H1 (cell line): Measurements from ENCODE around the gene TMEM181. TPM values are rescaled to one million over a fixed set of nuclear protein-coding genes. Genes with fewer than 3 reads are reported as not detected.

Source experiments
- CTCF ChIA-PET: fragments of 300-600 bp; sonication (Branson Sonifier 250); formaldehyde crosslinking; loops from one replicate; lab custom pipeline; 2021; ENCODE audit not compliant: partially characterized antibody; lab: Charles Lee
- POLR2A ChIA-PET: fragments of 300-600 bp; sonication (Branson Sonifier 250); formaldehyde crosslinking; loops from one replicate; lab custom pipeline; 2021; ENCODE audit warnings: inconsistent platforms; ENCODE audit not compliant: partially characterized antibody; lab: Charles Lee
- DNase-seq, 2 experiments: peaks; one replicate each; pipeline versions ENCODE4 v3.0.0 to v3.0.0-alpha.2; 2010 to 2022; ENCODE audit warnings: low spot score in 2 of 2, low read depth in 1 of 2, mixed read lengths in 1 of 2
- FAIRE-seq: peaks from 2 replicates; lab custom pipeline; 2011; peaks lifted over from hg19 to GRCh38; lab: Jason Lieb, UNC
- H2AFZ ChIP-seq: 2 replicates; pipeline ENCODE4 v1.8.1; 2012; ENCODE audit warnings: low read length, inconsistent platforms
- H2AK5ac ChIP-seq: 2 replicates; pipeline ENCODE4 v1.6.1; 2013; ENCODE audit warnings: low read depth, low read length
- H2BK120ac ChIP-seq: replicated peaks from 2 replicates; pipeline ENCODE3; 2013; ENCODE audit warnings: low read depth, low read length, inconsistent platforms
- H2BK12ac ChIP-seq: 2 replicates; pipeline ENCODE4 v1.6.1; 2013; ENCODE audit warnings: low read depth, low read length
- H2BK15ac ChIP-seq: 2 replicates; pipeline ENCODE4 v1.6.1; 2013; ENCODE audit warnings: low read length
- H2BK20ac ChIP-seq: 2 replicates; pipeline ENCODE4 v1.6.1; 2013; ENCODE audit warnings: low read length
- H2BK5ac ChIP-seq: 2 replicates; pipeline ENCODE4 v1.6.1; 2013; ENCODE audit warnings: low read depth, low read length
- H3K14ac ChIP-seq: 2 replicates; pipeline ENCODE4 v1.6.1; 2013; ENCODE audit warnings: inconsistent platforms; ENCODE audit not compliant: insufficient read length
- H3K18ac ChIP-seq: 2 replicates; pipeline ENCODE4 v1.6.1; 2013; ENCODE audit warnings: low read length; ENCODE audit errors: extremely low read depth
- H3K23ac ChIP-seq: 2 replicates; pipeline ENCODE4 v1.6.1; 2013; ENCODE audit warnings: inconsistent platforms; ENCODE audit not compliant: insufficient read length
- H3K23me2 ChIP-seq: 2 replicates; pipeline ENCODE4 v1.6.1; 2013; ENCODE audit warnings: low read depth, low read length
- H3K27ac ChIP-seq: 2 replicates; pipeline ENCODE4 v1.6.1; 2011; ENCODE audit warnings: low read depth, low read length, inconsistent platforms
- H3K27me3 ChIP-seq, 4 experiments: replicated peaks in 1 of 4; 1 replicate in 1 of 4; 2 replicates in 3 of 4; pipeline versions ENCODE4 v1.6.1 to v1.8.1; 2011 to 2013; ENCODE audit warnings: low read length in 3 of 4, mild to moderate bottlenecking in 3 of 4, inconsistent platforms in 2 of 4, mixed read lengths in 2 of 4, moderate library complexity in 1 of 4; ENCODE audit not compliant: control insufficient read depth in 3 of 4, insufficient read depth in 3 of 4; ENCODE audit errors: extremely low read depth in 1 of 4
- H3K36me3 ChIP-seq, 4 experiments: 2 replicates each; pipeline versions ENCODE4 v1.6.1 to v1.8.1; 2011 to 2013; ENCODE audit warnings: mild to moderate bottlenecking in 4 of 4, low read length in 3 of 4, moderate library complexity in 2 of 4, control low read depth in 1 of 4, inconsistent platforms in 1 of 4; ENCODE audit not compliant: insufficient read depth in 4 of 4, control insufficient read depth in 2 of 4
- H3K4ac ChIP-seq: replicated peaks from 2 replicates; pipeline ENCODE3; 2013; ENCODE audit warnings: low read length, low read depth, mixed read lengths, inconsistent platforms; ENCODE audit not compliant: insufficient read length
- H3K4me1 ChIP-seq, 4 experiments: replicated peaks in 1 of 4; 1 replicate in 1 of 4; 2 replicates in 3 of 4; pipeline versions ENCODE4 v1.6.1 to v1.8.1; 2011 to 2013; ENCODE audit warnings: low read length in 3 of 4, inconsistent platforms in 2 of 4, mixed read lengths in 1 of 4; ENCODE audit not compliant: insufficient read depth in 4 of 4, control insufficient read depth in 3 of 4
- H3K4me2 ChIP-seq, 2 experiments: 2 replicates each; pipeline versions ENCODE4 v1.6.1 to v1.8.1; 2011 to 2013; ENCODE audit warnings: low read depth in 2 of 2, low read length in 2 of 2, control low read depth in 1 of 2, inconsistent platforms in 1 of 2, mild to moderate bottlenecking in 1 of 2; ENCODE audit not compliant: insufficient read depth in 1 of 2
- H3K4me3 ChIP-seq, 4 experiments: fragments of 200-600, 300-600 bp in 1 of 4; sonication (generic), shearing (Covaris generic), sonication (Bioruptor Twin) in 1 of 4; 2 replicates each; pipeline versions ENCODE4 v1.5.1 to v1.8.1; 2011 to 2016; ENCODE audit warnings: low read length in 4 of 4, low read depth in 3 of 4, control low read depth in 2 of 4, inconsistent platforms in 2 of 4, mild to moderate bottlenecking in 2 of 4, mixed read lengths in 1 of 4, moderate library complexity in 1 of 4; ENCODE audit not compliant: insufficient read depth in 2 of 4; ENCODE audit errors: extremely low read depth in 1 of 4
- H3K56ac ChIP-seq: replicated peaks from 2 replicates; pipeline ENCODE3; 2013; ENCODE audit warnings: low read depth, mild to moderate bottlenecking, mixed read lengths, low read length, inconsistent platforms; ENCODE audit not compliant: insufficient read length
- H3K79me1 ChIP-seq: 2 replicates; pipeline ENCODE4 v1.6.1; 2013; ENCODE audit warnings: low read depth, low read length, control low read depth
- H3K79me2 ChIP-seq, 2 experiments: 2 replicates each; pipeline versions ENCODE4 v1.6.1 to v1.8.1; 2012 to 2013; ENCODE audit warnings: low read length in 2 of 2, mild to moderate bottlenecking in 2 of 2, inconsistent platforms in 1 of 2; ENCODE audit not compliant: insufficient read depth in 2 of 2, control insufficient read depth in 1 of 2
- H3K9ac ChIP-seq, 4 experiments: replicated peaks in 1 of 4; 1 replicate in 1 of 4; 2 replicates in 3 of 4; pipeline versions ENCODE4 v1.6.1 to v1.8.1; 2011 to 2013; ENCODE audit warnings: low read depth in 3 of 4, low read length in 3 of 4, control low read depth in 2 of 4, mild to moderate bottlenecking in 2 of 4, moderate library complexity in 2 of 4, inconsistent platforms in 1 of 4; ENCODE audit errors: extremely low read depth in 1 of 4
- H3K9me3 ChIP-seq, 2 experiments: 2 replicates each; pipeline versions ENCODE4 v1.6.1 to v1.8.1; 2012 to 2013; ENCODE audit warnings: mild to moderate bottlenecking in 2 of 2, moderate library complexity in 2 of 2, control low read depth in 1 of 2, inconsistent platforms in 1 of 2, low read depth in 1 of 2, low read length in 1 of 2, mixed read lengths in 1 of 2; ENCODE audit not compliant: insufficient read depth in 2 of 2
- H4K20me1 ChIP-seq, 2 experiments: replicated peaks in 1 of 2; 2 replicates each; pipeline versions ENCODE3 to v1.8.1; 2011 to 2013; ENCODE audit warnings: inconsistent platforms in 2 of 2, low read length in 2 of 2, mild to moderate bottlenecking in 1 of 2; ENCODE audit not compliant: insufficient read depth in 2 of 2, control insufficient read depth in 1 of 2
- H4K5ac ChIP-seq: 2 replicates; pipeline ENCODE4 v1.6.1; 2013; ENCODE audit warnings: low read length, low read depth, mixed read lengths, inconsistent platforms; ENCODE audit not compliant: insufficient read length
- H4K8ac ChIP-seq: 2 replicates; pipeline ENCODE4 v1.8.0; 2013; ENCODE audit warnings: mild to moderate bottlenecking, moderate library complexity, low read length, inconsistent platforms; ENCODE audit not compliant: insufficient read depth; ENCODE audit errors: extremely low read depth
- H4K91ac ChIP-seq: replicated peaks from 2 replicates; pipeline ENCODE3; 2013; ENCODE audit warnings: low read length, mixed read lengths, inconsistent platforms; ENCODE audit not compliant: insufficient read length
- CEBPB ChIP-seq: IDR thresholded peaks from 2 replicates; pipeline ENCODE4 v1.6.1; 2012; ENCODE audit warnings: low read depth, low read length
- WGBS, 2 experiments: shearing (Covaris generic) in 1 of 2; methylation state at CpG; one replicate each; pipeline versions ENCODE4 v1.1.6 to v1.1.7; 2013 to 2015; ENCODE audit warnings: low lambda C conversion rate in 2 of 2, mixed read lengths in 2 of 2, inconsistent platforms in 1 of 2, low coverage in 1 of 2, missing lambda C conversion rate in 1 of 2; ENCODE audit not compliant: insufficient replicate concordance in 2 of 2, insufficient coverage in 1 of 2, insufficient read length in 1 of 2; ENCODE audit errors: extremely low coverage in 1 of 2, missing lambda C conversion rate in 1 of 2; 5-methylcytosine and 5-hydroxymethylcytosine counted together
- polyA plus RNA-seq, 7 experiments: library from polyadenylated mRNA; depleted of rRNA in 3 of 7; stranded (reverse) in 5 of 7; unstranded in 2 of 7; fragments of >200 nt in 5 of 7; fragments of 200-250 nt in 2 of 7; gene quantifications; 1 replicate in 5 of 7; 2 replicates in 1 of 7; 4 replicates in 1 of 7; pipeline versions ENCODE4 v1.2.1 to v1.2.3, GENCODE V29; 2011 to 2013; ENCODE audit warnings: missing spikeins in 2 of 7, mixed read lengths in 2 of 7
- total RNA-seq: library from RNA; stranded (reverse); fragmentation: NEBNext Ultra II Directional; extraction: Animal tissue kit (Norgen Biotek cat#: 25700); gene quantifications from 2 replicates; pipeline ENCODE4 v1.2.1, GENCODE V29; 2021

The TMEM181 gene
- total and polyA plus RNA-seq, 2 of the 8 experiments (the other 6 are each of a cell fraction or from before 2014, with no cell fraction given) = 8.6 to 19.0 TPM

GRCh38 chr6:158571826-158572652, 12.1 kb downstream of the TMEM181 start:
- Histone ChIP-seq H4K91ac (no peak overlapping the region), H3K23me2 (no peaks in the 10 kb centered on the region), H3K4ac (no peak overlapping the region), H2BK5ac (peak overlapping the region; percentile 30; the same call in 1 of the 2 replicates), H3K9me3 (no peaks in the 10 kb centered on the region), H2BK120ac (no peak overlapping the region), H3K9ac (no peak overlapping the region), H4K20me1 (peaks cover 21 to 34% of the 10 kb centered on the region in 2 experiments), H2BK20ac (no peak overlapping the region), H3K4me3 (no peak overlapping the region), H3K14ac (no peak overlapping the region), H3K18ac (no peak overlapping the region), H3K79me1 (peaks cover 37% of the 10 kb centered on the region), H3K36me3 (peaks cover 0 to 2% (median 0%) of the 10 kb centered on the region in 4 experiments; a peak in 2 of 8 replicates), H3K4me2 (no peak overlapping the region), H2AFZ (no peak overlapping the region), H2BK12ac (no peak overlapping the region), H3K4me1 (peaks cover 0 to 9% (median 8%) of the 10 kb centered on the region in 4 experiments; a peak in 5 of 7 replicates), H3K56ac (no peak overlapping the region), H4K5ac (no peak overlapping the region), H3K79me2 (peaks cover 0 to 78% of the 10 kb centered on the region in 2 experiments; a peak in 3 of 4 replicates), H3K27me3 (no peaks in the 10 kb centered on the region), H2AK5ac (no peak overlapping the region), H2BK15ac (no peak overlapping the region), H3K23ac (no peak overlapping the region), H3K27ac (no peak overlapping the region), H4K8ac (no peak overlapping the region)
- WGBS, 2 experiments = 85% methylated on average over 26 of the region's 26 CpGs; no CpG with 5 or more reads in 1 of the 2 experiments
- ChIA-PET POLR2A (interaction anchor here (0.6 to 1.2 kb wide), 2 partner anchors 10 to 84 kb away, joined by 3 to 5 read pairs; no protein-coding TSS in a partner anchor), CTCF (interaction anchor here (0.6 to 1.4 kb wide), 2 partner anchors 21 to 37 kb away, joined by 3 to 4 read pairs; no protein-coding TSS in a partner anchor)
- FAIRE-seq (no peak), DNase-seq (no peak)
- no peak for TF ChIP-seq CEBPB
